ENCODE results near the gene FBXW5.

- TF ChIP-seq REST (IDR thresholded peaks at IDR 0.05; ENCODE audit: unreplicated experiment) (no peak), CTCF (conservative IDR thresholded peaks at IDR 0.05; ENCODE audit: low read depth in 2 of 2) (peak; percentile 59 to 89), EZH2 (IDR thresholded peaks at IDR 0.05; ENCODE audit: low read depth, unreplicated experiment) (no peak), EZH2phosphoT487 (IDR thresholded peaks at IDR 0.05; ENCODE audit: unreplicated experiment) (no peak), POLR2AphosphoS5 (IDR thresholded peaks at IDR 0.05; ENCODE audit: low read depth) (no peak), ETS1 (IDR thresholded peaks at IDR 0.05) (no peak), CREB1 (CRISPR knock-in tag; IDR thresholded peaks at IDR 0.05; ENCODE audit: low read depth) (no peak), JUNB (IDR thresholded peaks at IDR 0.05; ENCODE audit: unreplicated experiment) (no peak), ZNF462 (CRISPR knock-in tag; IDR thresholded peaks at IDR 0.05) (no peak), ZNF114 (CRISPR knock-in tag; IDR thresholded peaks at IDR 0.05) (no peak)
Measured at GRCh38 chr9:136975644-136976043, 31.1 kb upstream of the FBXW5 start.
